Thyroid gland (tissue), 4 donors: ENCODE results near the gene GH2.

Experiments
- CTCF ChIP-seq, 6 experiments: fragments of 200-600 bp in 3 of 6; fragments of 450-650 bp in 3 of 6; sonication (generic) in 3 of 6; IDR thresholded peaks; one replicate each; pipeline ENCODE4 v1.5.1; 2016 to 2019; ENCODE audit warnings: antibody characterized with exemption in 6 of 6, mild to moderate bottlenecking in 2 of 6, inconsistent platforms in 1 of 6, moderate library complexity in 1 of 6
- POLR2A ChIP-seq, 2 donors: fragments of 450-650 bp; IDR thresholded peaks; one replicate each; pipeline ENCODE4 v1.6.1; 2017; ENCODE audit warnings: antibody characterized with exemption in 2 of 2, mild to moderate bottlenecking in 2 of 2, moderate library complexity in 1 of 2

DNA sequence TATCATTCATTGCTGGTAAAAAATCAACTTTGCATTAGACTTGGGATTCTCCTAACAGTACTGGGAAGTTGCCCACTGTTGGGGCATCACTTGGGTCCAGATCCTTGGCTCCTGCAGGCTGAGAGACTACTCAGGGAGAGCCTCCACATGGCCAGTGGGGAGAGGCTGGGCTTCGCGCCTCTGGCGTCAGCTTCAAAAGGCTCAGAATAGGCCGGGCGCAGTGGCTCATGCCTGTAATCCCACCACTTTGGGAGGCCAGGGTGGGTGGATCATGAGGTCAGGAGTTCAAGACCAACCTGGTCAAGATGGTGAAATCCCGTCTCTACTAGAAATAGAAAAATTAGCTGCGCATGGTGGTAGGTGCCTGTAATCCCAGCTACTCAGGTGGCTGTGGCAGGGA is 32.7 kb upstream of the GH2 start:
- TF ChIP-seq CTCF (IDR thresholded peaks at IDR 0.05), result no peak
- no peak for TF ChIP-seq POLR2A (IDR thresholded peaks at IDR 0.05)
